Stimulated activated naive CD4-positive, alpha-beta T cell treated with Interleukin-2 at 50 U/mL for 16 hours (primary cell): ENCODE measurements around the gene CDCP2.

Experiments used
- DNase-seq: peaks from one replicate; lab custom pipeline; 2025; lab: John Stamatoyannopoulos, UW

Gene CDCP2

GRCh38 chr1:54136963-54137533, 15.8 kb downstream of the CDCP2 start:
- no peak for DNase-seq

- no peak for DNase-seq
Measured at GRCh38 chr1:54136269-54136896, 16.4 kb downstream of the CDCP2 start.

DNA sequence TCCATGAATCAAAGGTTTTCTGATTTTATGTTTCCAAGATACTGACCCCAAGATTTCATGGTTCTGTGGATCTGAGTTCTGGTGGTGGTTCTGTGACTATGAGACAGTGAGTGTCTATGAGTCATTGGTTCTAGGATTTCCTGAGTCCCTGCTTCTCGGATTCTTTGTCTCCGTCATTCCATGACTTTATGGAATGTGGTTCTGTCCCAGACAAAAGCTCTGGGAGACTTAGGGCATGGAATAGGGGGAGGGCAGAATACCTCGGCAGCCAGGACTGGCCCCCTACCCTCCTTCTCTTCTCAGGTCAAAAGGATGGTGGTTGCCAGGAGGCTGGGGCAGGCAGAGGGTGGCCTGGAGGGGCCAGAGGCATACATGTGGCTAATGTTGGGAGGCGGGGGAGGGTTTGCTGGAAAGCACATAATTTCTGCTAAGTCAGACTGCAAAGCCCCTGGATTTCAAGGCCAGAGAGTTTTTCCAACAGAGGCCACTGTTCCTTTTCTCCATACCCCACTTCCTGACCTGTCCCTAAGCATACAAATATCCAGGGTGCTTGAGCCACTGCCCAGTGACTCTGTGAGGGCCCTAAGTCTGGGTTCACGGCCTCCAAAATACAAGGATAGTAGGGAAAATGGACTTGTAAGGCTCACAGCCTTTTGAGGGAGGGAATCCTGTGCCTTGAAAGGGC, 17.2 kb downstream of the CDCP2 start:
- DNase-seq = no peak

DNA sequence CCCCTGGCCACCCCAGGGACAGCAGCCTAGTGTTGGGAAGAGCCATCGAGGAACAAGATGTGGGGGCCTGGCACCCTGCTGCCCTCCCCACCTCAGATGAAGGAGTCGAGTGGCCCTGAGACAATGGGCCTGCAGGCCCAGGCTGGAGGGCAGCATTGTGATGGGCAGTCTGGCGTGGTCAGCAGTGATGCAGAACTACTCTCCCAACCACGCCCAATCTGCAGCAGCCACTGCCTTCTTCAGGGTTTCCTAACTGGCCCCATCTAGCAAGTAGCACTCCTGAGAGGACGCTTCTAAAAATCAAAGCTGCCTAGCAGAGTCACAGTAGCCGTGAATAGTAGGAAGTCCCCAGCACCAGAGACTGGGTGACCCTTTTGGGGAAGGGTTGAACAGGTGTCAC, 18.5 kb downstream of the CDCP2 start:
- DNase-seq = no peak

- DNase-seq = no peak
Measured at GRCh38 chr1:54132495-54132894, 20.3 kb downstream of the CDCP2 start.

- no peak for DNase-seq
Measured at GRCh38 chr1:54131419-54131818, 21.4 kb downstream of the CDCP2 start.

DNA sequence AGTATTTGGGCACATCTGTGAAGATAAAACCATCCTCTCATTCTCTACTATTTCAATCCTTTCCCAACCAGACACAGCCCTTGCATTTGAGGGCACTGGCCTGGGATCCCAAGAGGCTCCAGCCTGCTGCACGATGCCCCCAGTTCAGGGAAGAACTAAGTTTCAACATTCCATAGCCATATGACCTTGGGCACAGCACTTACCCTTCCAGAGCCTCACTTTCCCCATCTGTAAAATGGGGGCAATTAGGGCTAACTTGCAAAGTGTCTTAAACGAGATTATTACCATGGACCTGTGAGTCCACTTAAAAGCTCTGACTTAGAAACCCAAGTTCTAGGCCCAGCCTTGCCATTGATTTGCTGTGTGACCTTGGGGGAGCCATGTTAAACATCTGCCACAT, 22.9 kb downstream of the CDCP2 start:
- no peak for DNase-seq

- no peak for DNase-seq
Measured at GRCh38 chr1:54127594-54128300, 25.1 kb downstream of the CDCP2 start.

- DNase-seq = no peak
Measured at GRCh38 chr1:54126271-54126815, 26.5 kb downstream of the CDCP2 start.

GRCh38 chr1:54125386-54126070, 27.3 kb downstream of the CDCP2 start:
- DNase-seq = no peak

DNA sequence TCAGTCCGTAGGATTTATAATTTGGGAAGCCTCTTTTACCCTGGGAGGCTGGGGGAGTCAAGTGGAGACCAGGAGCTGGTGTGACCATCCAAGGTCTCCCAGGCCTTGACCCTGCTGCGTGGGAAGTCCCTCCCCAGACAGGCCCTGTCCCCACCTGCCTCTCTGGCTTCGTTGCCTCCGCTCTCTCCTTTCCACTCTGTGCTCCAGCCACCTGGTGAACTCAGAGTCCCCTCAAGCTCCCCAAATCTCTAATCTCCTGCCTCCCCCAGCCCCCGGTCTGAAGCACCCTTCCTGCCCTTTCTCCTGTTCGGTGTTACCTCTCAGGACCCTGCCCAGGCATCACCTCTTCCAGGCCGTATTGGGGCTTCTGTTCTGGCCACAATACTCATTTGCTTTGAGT, 27.9 kb downstream of the CDCP2 start:
- no peak for DNase-seq

- no peak for DNase-seq
Measured at GRCh38 chr1:54124472-54124871, 28.3 kb downstream of the CDCP2 start.

GRCh38 chr1:54122992-54123391, 29.8 kb downstream of the CDCP2 start:
- DNase-seq = no peak

GRCh38 chr1:54122135-54122751, 30.6 kb downstream of the CDCP2 start:
- DNase-seq = no peak

DNA sequence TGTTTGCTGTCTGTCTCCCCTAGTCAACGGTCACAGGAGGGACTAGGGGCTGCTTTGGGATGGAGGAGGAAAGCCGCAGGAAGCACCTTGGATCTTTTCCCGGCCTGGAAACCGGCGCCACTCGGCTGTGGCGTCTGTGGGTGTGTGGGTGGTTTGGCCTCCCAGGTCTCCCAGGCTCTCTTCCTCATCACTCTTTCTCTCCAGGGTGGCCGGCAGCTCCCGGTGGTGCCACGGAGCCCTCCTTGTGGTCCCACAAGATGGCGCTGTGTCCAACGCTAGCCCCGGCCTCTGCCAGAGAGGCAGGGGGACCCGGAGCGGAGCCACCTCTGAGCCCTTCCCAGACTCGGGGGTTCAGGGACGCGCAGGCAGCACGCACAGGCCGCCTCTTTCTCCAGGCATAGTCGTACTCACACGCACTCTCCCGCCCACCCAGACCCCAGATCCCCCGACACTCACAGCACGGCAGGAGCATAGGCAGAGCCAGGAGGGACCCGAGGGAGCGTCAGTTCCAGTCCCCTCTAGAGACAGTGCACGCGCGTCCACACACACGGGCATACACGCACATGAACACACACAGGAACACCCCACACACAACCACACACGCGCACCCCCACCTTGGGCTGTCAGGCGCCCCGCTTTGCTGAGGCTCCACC, 31.2 kb downstream of the CDCP2 start:
- peak; percentile 5 for DNase-seq

DNA sequence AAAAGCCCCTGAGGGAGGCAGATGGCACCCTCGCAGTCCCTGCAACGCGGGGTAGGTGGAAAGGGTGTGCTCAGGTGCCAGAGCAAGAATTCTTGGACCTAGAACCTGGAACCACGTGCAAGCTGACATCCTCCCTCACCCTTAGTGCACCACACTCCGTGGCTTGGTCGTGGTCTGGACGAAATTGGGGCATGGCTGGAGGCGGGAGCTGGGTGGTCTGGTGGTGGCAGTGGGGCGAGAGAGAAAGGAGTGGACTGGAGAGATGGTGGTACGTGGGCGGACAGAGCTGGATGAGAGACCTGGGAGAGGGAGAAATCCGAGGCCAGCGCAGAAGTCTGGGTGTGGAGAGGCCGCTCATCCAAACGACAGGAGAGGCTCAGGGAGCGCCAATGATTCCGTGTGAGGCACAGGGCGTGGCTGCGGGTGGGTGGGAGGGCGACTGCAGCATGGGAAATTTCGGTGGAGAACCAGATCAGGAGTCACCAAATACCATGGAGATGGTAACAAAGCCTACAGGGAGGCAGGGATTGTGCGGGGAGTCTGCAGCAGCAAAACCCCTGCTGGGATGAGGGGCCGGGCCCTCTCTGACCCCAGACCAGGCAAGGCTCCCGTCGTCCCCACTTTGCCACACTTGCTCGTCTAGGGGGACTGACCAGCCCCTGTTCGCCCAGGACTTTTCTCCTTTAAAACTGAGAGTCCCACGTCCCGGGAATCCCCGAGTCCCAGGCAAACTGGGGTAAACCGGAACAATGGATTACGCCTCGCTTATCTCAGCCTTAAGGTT, 31.9 kb downstream of the CDCP2 start:
- DNase-seq = no peak

GRCh38 chr1:54120018-54120697, 32.6 kb downstream of the CDCP2 start:
- no peak for DNase-seq

- no peak for DNase-seq
Measured at GRCh38 chr1:54118704-54119103, 34.1 kb downstream of the CDCP2 start.

DNA sequence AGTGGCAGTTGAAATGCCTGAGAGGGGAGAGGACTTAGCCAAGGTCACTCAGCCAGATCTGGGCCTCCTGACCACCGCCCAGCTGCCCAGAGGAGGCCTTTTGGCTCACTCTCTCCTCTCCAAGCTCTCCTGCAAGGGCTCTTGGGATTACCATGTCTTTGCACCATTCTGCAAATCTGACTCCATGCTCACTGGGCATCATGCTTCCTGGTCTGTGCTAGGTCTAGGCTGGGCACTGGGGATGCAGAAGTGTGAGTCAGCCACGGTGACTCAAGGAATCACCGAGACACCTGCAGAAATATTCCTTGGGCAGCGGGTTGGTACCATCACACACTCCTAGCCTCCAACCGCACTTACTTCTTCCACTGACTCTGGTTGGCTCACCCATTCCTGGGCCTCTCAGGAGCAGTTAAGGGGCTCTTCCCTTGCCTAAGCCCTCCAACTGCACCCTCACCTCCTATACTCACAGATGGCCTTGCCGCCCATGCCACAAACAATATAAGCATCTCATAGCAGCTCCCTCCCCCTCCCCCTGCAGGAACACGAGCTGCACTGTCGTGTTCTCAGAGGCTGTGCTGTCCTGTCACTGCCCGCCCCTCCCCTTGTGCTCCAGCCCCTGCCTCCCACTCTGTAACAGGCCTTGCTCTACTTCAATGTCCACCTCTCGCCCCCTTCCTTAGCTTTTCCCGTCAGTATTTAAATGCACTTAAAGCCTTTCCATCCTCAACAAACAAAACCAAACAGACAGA, 34.8 kb downstream of the CDCP2 start:
- no peak for DNase-seq
